OCI-LY1 (cell line): Measurements from ENCODE around the gene EPB41L1.

Source experiments
- CTCF ChIP-seq: fragments of 200-600 bp; sonication (generic), shearing (Covaris generic); IDR thresholded peaks from 2 replicates; pipeline ENCODE4 v1.5.1; 2017; ENCODE audit warnings: mild to moderate bottlenecking, antibody characterized with exemption, low read length, moderate library complexity, mixed read lengths
- EZH2 ChIP-seq: fragments of 200-600 bp; sonication (generic), shearing (Covaris generic); IDR thresholded peaks from 2 replicates; pipeline ENCODE4 v1.8.0; 2017; ENCODE audit warnings: borderline replicate concordance, mixed run types, mild to moderate bottlenecking, antibody characterized with exemption, low read length, moderate library complexity, mixed read lengths

GRCh38 chr20:36231331-36231730, 76.8 kb downstream of the EPB41L1 start:
- TF ChIP-seq CTCF (peak; percentile 20; the same call in 1 of the 2 replicates), EZH2 (no peak)
